ENCODE measurements around the gene KLF17.

The KLF17 gene

DNA sequence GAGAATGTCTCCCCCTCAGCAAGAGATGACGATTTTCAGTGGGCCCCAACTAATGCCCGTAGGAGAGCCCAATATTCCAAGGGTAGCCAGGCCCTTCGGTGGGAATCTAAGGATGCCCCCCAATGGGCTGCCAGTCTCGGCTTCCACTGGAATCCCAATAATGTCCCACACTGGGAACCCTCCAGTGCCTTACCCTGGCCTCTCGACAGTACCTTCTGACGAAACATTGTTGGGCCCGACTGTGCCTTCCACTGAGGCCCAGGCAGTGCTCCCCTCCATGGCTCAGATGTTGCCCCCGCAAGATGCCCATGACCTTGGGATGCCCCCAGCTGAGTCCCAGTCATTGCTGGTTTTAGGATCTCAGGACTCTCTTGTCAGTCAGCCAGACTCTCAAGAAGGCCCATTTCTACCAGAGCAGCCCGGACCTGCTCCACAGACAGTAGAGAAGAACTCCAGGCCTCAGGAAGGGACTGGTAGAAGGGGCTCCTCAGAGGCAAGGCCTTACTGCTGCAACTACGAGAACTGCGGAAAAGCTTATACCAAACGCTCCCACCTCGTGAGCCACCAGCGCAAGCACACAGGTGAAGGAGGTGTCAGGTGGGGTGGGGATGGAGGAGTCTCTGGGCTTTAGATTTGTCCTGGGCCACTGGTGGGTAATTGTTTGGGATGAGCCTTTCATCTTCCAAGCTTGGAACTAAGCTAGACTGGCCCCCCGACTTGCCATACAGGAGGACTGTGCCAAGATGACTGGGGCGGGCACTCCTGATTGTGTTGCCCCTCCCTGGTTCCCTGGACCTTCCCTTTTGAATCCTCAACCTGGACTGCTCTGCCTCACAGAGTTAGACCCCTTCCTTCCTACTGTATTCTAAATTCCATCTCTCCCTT is 11.2 kb downstream of the KLF17 start:
- TF ChIP-seq, protein P1, sequence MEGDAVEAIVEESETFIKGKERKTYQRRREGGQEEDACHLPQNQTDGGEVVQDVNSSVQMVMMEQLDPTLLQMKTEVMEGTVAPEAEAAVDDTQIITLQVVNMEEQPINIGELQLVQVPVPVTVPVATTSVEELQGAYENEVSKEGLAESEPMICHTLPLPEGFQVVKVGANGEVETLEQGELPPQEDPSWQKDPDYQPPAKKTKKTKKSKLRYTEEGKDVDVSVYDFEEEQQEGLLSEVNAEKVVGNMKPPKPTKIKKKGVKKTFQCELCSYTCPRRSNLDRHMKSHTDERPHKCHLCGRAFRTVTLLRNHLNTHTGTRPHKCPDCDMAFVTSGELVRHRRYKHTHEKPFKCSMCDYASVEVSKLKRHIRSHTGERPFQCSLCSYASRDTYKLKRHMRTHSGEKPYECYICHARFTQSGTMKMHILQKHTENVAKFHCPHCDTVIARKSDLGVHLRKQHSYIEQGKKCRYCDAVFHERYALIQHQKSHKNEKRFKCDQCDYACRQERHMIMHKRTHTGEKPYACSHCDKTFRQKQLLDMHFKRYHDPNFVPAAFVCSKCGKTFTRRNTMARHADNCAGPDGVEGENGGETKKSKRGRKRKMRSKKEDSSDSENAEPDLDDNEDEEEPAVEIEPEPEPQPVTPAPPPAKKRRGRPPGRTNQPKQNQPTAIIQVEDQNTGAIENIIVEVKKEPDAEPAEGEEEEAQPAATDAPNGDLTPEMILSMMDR (IDR thresholded peaks at IDR 0.05) = no peak

DNA sequence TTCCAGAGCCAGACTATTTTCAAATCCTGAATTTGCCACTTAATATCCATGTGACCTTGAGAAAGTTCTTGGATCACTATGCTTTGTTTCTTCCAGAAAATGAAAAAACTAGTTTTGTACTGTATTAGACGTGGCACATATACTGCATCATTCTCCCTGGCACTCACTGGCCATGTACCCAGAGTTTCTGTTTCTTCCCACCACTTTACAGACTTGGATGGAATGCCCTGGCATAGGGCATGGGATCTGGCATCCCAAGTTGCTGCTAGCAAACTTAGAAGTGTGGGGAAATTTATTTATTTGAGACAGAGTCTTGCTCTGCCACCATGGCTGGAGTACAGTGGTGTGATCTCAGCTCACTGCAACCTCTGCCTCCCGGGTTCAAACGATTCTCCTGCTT is 12.8 kb downstream of the KLF17 start:
- TF ChIP-seq, protein P1 (IDR thresholded peaks at IDR 0.05) = no peak

DNA sequence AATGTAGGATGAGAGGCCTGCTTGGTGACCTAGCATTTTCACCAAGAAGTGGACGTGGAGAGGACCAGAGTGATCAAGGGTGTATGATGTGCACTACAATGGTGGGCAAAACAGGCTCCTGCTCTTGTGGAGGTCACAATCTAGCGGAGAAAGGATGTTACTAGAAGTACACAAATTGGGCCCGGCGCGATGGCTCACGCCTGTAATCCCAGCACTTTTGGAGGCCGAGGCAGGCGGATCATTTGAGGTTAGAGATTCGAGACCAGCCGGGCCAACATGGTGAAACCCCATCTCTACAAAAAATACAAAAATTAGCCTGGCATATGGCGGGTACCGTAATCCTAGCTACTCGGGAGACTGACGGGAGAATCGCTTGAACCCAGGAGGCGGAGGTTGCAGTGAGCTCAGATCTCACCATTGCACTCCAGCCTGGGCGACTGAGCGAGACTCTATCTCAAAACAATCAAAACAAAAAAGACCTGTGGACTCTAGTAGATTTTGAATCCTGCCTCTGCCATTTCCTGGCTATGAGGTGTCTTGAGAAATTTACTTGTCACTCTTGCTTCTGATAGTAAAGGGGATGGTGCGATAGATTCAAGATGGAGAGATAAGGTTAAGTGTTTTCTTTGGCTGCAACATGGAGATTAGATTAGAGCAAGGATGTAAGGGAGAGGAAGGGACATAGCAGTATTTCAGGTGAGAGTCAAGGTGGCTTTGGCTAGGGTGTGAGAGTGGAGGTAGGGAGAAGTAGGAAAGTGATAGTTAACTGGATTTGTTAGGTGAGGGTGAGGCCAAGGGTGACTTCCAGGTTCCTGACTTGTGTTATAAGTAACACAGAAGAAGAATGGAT is 15.7 kb downstream of the KLF17 start:
- TF ChIP-seq, protein P1 (IDR thresholded peaks at IDR 0.05) = no peak

DNA sequence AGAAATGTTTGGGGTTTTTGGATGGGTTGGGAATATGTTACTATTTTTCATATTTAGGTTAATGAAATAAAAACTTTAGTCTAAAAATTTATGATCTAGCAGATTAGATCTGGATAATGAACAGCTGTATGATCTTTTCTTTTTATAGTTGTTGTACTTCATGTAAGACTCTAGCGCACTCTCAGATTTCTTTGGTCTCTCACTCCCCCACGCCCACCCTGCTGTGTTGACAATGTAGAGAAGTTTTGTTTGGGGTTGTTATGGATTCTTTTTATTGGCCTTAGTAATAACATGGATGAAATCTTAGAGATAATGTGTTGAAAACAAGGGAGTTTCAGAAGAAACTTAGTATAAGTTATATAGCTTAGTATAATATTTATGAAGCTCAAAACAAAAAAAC is 17.3 kb downstream of the KLF17 start:
- TF ChIP-seq, protein P1 (IDR thresholded peaks at IDR 0.05) = no peak

DNA sequence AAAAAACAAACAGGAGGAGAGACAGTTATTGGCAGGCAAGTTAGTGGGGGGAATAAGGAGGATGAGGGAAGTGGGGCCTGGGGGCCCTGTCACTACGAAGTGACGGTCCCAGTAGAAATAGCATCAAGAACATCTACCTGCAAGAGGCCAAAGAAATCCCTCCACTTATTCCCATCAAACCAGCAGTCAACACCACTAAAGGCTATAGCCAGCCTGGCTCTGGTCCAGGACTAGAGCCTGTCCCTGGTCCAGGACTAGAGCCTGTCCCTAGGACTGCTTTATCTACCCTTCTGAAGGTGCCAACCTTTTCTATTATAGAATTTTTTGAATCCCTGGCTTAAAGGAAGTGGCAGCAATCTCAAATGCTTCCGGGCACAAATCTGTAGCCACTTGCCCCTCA is 19.6 kb downstream of the KLF17 start:
- TF ChIP-seq, protein P1 (IDR thresholded peaks at IDR 0.05) = no peak

DNA sequence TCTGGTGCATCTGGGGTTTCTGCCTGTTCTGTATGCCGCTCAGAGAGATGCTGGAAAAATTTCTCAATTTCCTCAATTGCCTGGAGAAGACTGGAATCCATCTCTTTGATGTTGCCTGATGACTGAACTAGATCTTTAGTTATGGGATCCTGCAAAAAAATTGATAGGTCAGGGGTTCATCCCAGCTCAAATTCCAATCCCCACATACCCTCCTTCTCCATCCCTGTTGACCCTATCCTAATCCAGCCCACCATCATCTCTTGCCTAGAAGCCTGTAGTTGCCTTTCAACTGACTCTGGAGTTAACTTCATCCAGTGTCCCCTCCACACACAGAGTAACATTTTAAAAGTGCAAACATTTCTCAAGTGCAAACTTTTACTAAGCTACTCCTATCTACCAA is 22.9 kb downstream of the KLF17 start, which contains the start of gene KLF18:
KLF18 (minus strand) TSS at position 101 of the 400 bp plus-strand sequence; CDS start at position 101, 0 bp downstream.
- TF ChIP-seq, protein P1 (IDR thresholded peaks at IDR 0.05) = no peak

DNA sequence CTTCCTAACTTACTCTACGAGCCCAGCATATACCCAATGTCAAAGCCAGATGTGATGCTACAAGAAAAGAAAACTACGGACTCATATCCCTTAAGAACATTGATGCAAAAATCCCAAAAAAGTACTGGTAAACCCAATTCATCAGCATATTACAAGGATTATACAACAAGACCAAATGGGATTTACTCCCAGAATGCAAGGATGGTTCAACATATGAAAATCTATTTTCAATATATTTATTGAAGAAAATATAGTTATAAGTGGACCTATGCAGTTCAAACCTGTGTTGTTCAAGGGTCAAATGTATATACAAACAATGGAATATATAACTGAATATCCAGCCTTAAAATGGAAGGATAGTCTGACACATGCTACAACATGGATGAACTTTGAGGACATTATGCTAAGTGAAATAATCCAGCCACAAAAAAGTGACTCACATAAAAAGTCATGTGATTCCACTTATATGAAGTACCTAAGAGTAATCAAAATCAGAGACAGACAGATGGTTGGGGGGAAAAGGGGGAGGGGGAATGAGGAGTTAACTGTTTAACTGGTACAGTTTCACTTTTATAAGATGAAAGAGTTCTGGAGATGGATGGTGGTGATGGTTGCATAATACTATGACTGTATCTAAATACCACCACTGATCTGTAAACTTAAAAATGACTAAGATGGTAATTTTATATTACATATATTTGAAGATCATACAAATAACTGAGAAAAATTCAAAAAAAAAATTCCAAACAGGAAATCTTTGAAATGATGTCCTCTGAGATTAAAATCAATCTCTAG is 26.5 kb downstream of the KLF17 start:
- TF ChIP-seq, protein P1 (IDR thresholded peaks at IDR 0.05) = no peak

Measured in LNCAP (cell line).